Measurements from ENCODE around the gene MAST4. TPM values are rescaled to one million over a fixed set of nuclear protein-coding genes. Genes with fewer than 3 reads are reported as not detected.

MAST4 gene
- total RNA-seq, 4 donors from 2014 or later, result 55.3 to 148 (median 110) TPM

- H3K36me3 ChIP-seq, result no peaks in the 10 kb centered on the region
- no peaks in the 10 kb centered on the region for H3K27me3 ChIP-seq
- H3K4me1 ChIP-seq, result peaks cover 0 to 8% (median 0%) of the 10 kb centered on the region in 3 donors
- TF ChIP-seq CTCF (IDR thresholded peaks at IDR 0.05) (no peak), POLR2A (IDR thresholded peaks at IDR 0.05) (no peak)
- no peaks in the 10 kb centered on the region for H3K9me3 ChIP-seq
- intact Hi-C loops (cut with DNase I), result no loop called here
- no peak overlapping the region for H3K27ac ChIP-seq
- no peak for DNase-seq
- no peak overlapping the region for H3K4me3 ChIP-seq
- 12 to 35% methylated on average over 1 of the region's 1 CpG for WGBS, 2 donors
These were observed 265.2 kb downstream of the MAST4 start for GRCh38 chr5:66861402-66861801.

GRCh38 chr5:66862020-66862419, 265.8 kb downstream of the MAST4 start:
- TF ChIP-seq POLR2A (IDR thresholded peaks at IDR 0.05), result no peak
- TF ChIP-seq CTCF (IDR thresholded peaks at IDR 0.05), result no peak
- WGBS, 2 donors, result 73 to 82% methylated on average over 2 of the region's 2 CpGs
- Histone ChIP-seq H3K4me3 (no peak overlapping the region), H3K36me3 (no peaks in the 10 kb centered on the region), H3K9me3 (no peaks in the 10 kb centered on the region), H3K4me1 (peaks cover 0 to 8% (median 0%) of the 10 kb centered on the region in 3 donors), H3K27me3 (no peaks in the 10 kb centered on the region), H3K27ac (no peak overlapping the region)
- intact Hi-C loops (cut with DNase I), result no loop called here
- DNase-seq, result no peak

GRCh38 chr5:66863243-66864170, 267.3 kb downstream of the MAST4 start:
- DNase-seq, result no peak
- H3K9me3 ChIP-seq, result no peaks in the 10 kb centered on the region
- no peak for TF ChIP-seq POLR2A (IDR thresholded peaks at IDR 0.05)
- no peak for TF ChIP-seq CTCF (IDR thresholded peaks at IDR 0.05)
- 78% methylated on average over 6 of the region's 6 CpGs for WGBS, 2 donors
- intact Hi-C loops (cut with DNase I), result no loop called here
- H3K4me3 ChIP-seq, result no peak overlapping the region
- no peak overlapping the region for H3K27ac ChIP-seq
- H3K27me3 ChIP-seq, result no peaks in the 10 kb centered on the region
- H3K36me3 ChIP-seq, result no peaks in the 10 kb centered on the region
- peaks cover 0 to 18% (median 0%) of the 10 kb centered on the region in 3 donors for H3K4me1 ChIP-seq

GRCh38 chr5:66864240-66864884, 268.2 kb downstream of the MAST4 start:
- 73 to 83% methylated on average over 9 of the region's 10 CpGs for WGBS, 2 donors
- no peak for DNase-seq
- Histone ChIP-seq H3K27ac (no peak overlapping the region), H3K4me3 (no peak overlapping the region), H3K36me3 (no peaks in the 10 kb centered on the region), H3K9me3 (no peaks in the 10 kb centered on the region), H3K27me3 (no peaks in the 10 kb centered on the region), H3K4me1 (peaks cover 0 to 18% (median 0%) of the 10 kb centered on the region in 3 donors)
- TF ChIP-seq POLR2A (IDR thresholded peaks at IDR 0.05), result no peak
- TF ChIP-seq CTCF (IDR thresholded peaks at IDR 0.05), result peak in 4 of 6 experiments; percentile 17 to 68 (median 32)
- intact Hi-C loops (cut with DNase I), result no loop called here

All from esophagus squamous epithelium (tissue), 5 donors.